EH (cell line): ENCODE data around the gene OR6T1.
A peak's percentile ranks its signal among the peaks of the same experiment; 100 is the strongest.

ENCODE experiments used
- DNase-seq: peaks from one replicate; pipeline ENCODE4 v3.0.0-alpha.2; 2015; ENCODE audit warnings: low read depth

The OR6T1 gene

GRCh38 chr11:123943738-123944137 lies at the start of gene OR6T1:
Gene OR6T1, minus strand, starts transcription at chr11:123943838. Its CDS starts 0 bp downstream, at chr11:123943838.
- no peak for DNase-seq

GRCh38 chr11:123979311-123979710 lies 35.7 kb upstream of the OR6T1 start:
- DNase-seq: no peak

- DNase-seq: no peak
Observed at GRCh38 chr11:123977731-123978347, 34.2 kb upstream of the OR6T1 start, which contains the start of gene OR10S1. Gene OR10S1, minus strand, starts transcription at chr11:123977781. Its CDS starts 117 bp downstream, at chr11:123977664.

GRCh38 chr11:123976770-123977560 lies 33.3 kb upstream of the OR6T1 start:
- no peak for DNase-seq

GRCh38 chr11:123973816-123974215 lies 30.2 kb upstream of the OR6T1 start:
- peak; percentile 60 for DNase-seq

GRCh38 chr11:123956752-123957151 lies 13.1 kb upstream of the OR6T1 start:
- DNase-seq: no peak

GRCh38 chr11:123945132-123945531 lies 1.5 kb upstream of the OR6T1 start:
- no peak for DNase-seq

- DNase-seq: no peak
Observed at GRCh38 chr11:123942413-123942812, 1.2 kb downstream of the OR6T1 start.

GRCh38 chr11:123939317-123939716 lies 4.3 kb downstream of the OR6T1 start, which contains the start of gene OR4D5:
Gene OR4D5, plus strand, starts transcription at chr11:123939617. Its CDS starts 0 bp downstream, at chr11:123939617.
- no peak for DNase-seq

- DNase-seq: no peak
Observed at GRCh38 chr11:123924027-123924426, 19.6 kb downstream of the OR6T1 start.

- no peak for DNase-seq
Observed at GRCh38 chr11:123920943-123921342, 22.7 kb downstream of the OR6T1 start.

- no peak for DNase-seq
Observed at GRCh38 chr11:123905826-123906225, 37.8 kb downstream of the OR6T1 start.

- DNase-seq: no peak
Observed at GRCh38 chr11:123904932-123905331, 38.7 kb downstream of the OR6T1 start.

- DNase-seq: no peak
Observed at GRCh38 chr11:123903932-123904331, 39.7 kb downstream of the OR6T1 start.

- DNase-seq: no peak
Observed at GRCh38 chr11:123901867-123902266, 41.8 kb downstream of the OR6T1 start, which contains the start of gene OR8D4. Gene OR8D4, plus strand, starts transcription at chr11:123902167. Its CDS starts 4,265 bp downstream, at chr11:123906432.

- DNase-seq: no peak
Observed at GRCh38 chr11:123899792-123900191, 43.8 kb downstream of the OR6T1 start.
